ENCODE measurements around the gene EN2.

EN2 gene

GRCh38 chr7:155437836-155438235 is 20.1 kb upstream of the EN2 start:
- Histone ChIP-seq H3K27ac (replicated peaks) (no peak overlapping the region), H3K27me3 (ENCODE audit: insufficient read depth, poor library complexity, severe bottlenecking) (peaks cover 3% of the 10 kb centered on the region), H3K4me3 (replicated peaks; ENCODE audit: insufficient read depth, low read length) (no peak overlapping the region)
- TF ChIP-seq POLR2AphosphoS5 (IDR thresholded peaks at IDR 0.05; ENCODE audit: low read depth) (no peak), CTCF (IDR thresholded peaks at IDR 0.05; ENCODE audit: insufficient read depth, low read length) (no peak), SPI1 (IDR thresholded peaks at IDR 0.05; ENCODE audit: borderline replicate concordance, low read depth) (no peak), GABPA (IDR thresholded peaks at IDR 0.05; ENCODE audit: low read depth) (no peak), REST (IDR thresholded peaks at IDR 0.05; ENCODE audit: insufficient replicate concordance, low read depth) (no peak)
- DNase-seq (ENCODE audit: low read depth in 1 of 2, low spot score in 1 of 2), result no peak

- Histone ChIP-seq H3K4me3 (replicated peaks; ENCODE audit: insufficient read depth, low read length) (no peak overlapping the region), H3K27me3 (ENCODE audit: insufficient read depth, poor library complexity, severe bottlenecking) (peaks cover 3% of the 10 kb centered on the region), H3K27ac (replicated peaks) (no peak overlapping the region)
- no peak for TF ChIP-seq REST (IDR thresholded peaks at IDR 0.05; ENCODE audit: insufficient replicate concordance, low read depth)
- no peak for TF ChIP-seq SPI1 (IDR thresholded peaks at IDR 0.05; ENCODE audit: borderline replicate concordance, low read depth)
- no peak for TF ChIP-seq GABPA (IDR thresholded peaks at IDR 0.05; ENCODE audit: low read depth)
- TF ChIP-seq CTCF (IDR thresholded peaks at IDR 0.05; ENCODE audit: insufficient read depth, low read length), result no peak
- no peak for TF ChIP-seq POLR2AphosphoS5 (IDR thresholded peaks at IDR 0.05; ENCODE audit: low read depth)
- DNase-seq (ENCODE audit: low read depth in 1 of 2, low spot score in 1 of 2), result no peak
Measured at GRCh38 chr7:155438777-155439176, 19.2 kb upstream of the EN2 start.

- Histone ChIP-seq H3K4me3 (replicated peaks; ENCODE audit: insufficient read depth, low read length) (no peak overlapping the region), H3K27ac (replicated peaks) (no peak overlapping the region), H3K27me3 (ENCODE audit: insufficient read depth, poor library complexity, severe bottlenecking) (peaks cover 6% of the 10 kb centered on the region)
- TF ChIP-seq CTCF (IDR thresholded peaks at IDR 0.05; ENCODE audit: insufficient read depth, low read length), result no peak
- DNase-seq (ENCODE audit: low read depth in 1 of 2, low spot score in 1 of 2), result no peak
Measured at GRCh38 chr7:155439311-155440017, 18.5 kb upstream of the EN2 start.

- Histone ChIP-seq H3K27ac (replicated peaks) (no peak overlapping the region), H3K4me3 (replicated peaks; ENCODE audit: insufficient read depth, low read length) (no peak overlapping the region), H3K27me3 (ENCODE audit: insufficient read depth, poor library complexity, severe bottlenecking) (peaks cover 6% of the 10 kb centered on the region)
- TF ChIP-seq GABPA (IDR thresholded peaks at IDR 0.05; ENCODE audit: low read depth) (no peak), POLR2AphosphoS5 (IDR thresholded peaks at IDR 0.05; ENCODE audit: low read depth) (no peak), REST (IDR thresholded peaks at IDR 0.05; ENCODE audit: insufficient replicate concordance, low read depth) (no peak), CTCF (IDR thresholded peaks at IDR 0.05; ENCODE audit: insufficient read depth, low read length) (no peak), SPI1 (IDR thresholded peaks at IDR 0.05; ENCODE audit: borderline replicate concordance, low read depth) (no peak)
- DNase-seq (ENCODE audit: low read depth in 1 of 2, low spot score in 1 of 2), result no peak
Measured at GRCh38 chr7:155440018-155440410, 17.9 kb upstream of the EN2 start.
